ENCODE data around the gene NAV2.

The NAV2 gene

GRCh38 chr11:19917069-19917468, 204.4 kb downstream of the NAV2 start:
- Histone ChIP-seq H3K9me3 (ENCODE audit: control extremely low read depth in 1 of 5, control insufficient read depth in 4 of 5, insufficient read depth in 2 of 5, low read depth in 1 of 5, low read length in 4 of 5) (no peaks in the 10 kb centered on the region), H3K27ac (ENCODE audit: insufficient read depth in 1 of 2, low read depth in 1 of 2, low read length in 2 of 2, poor library complexity in 1 of 2, severe bottlenecking in 2 of 2) (no peak overlapping the region), H3K4me3 (ENCODE audit: control insufficient read depth in 1 of 7, extremely low read depth in 1 of 7, insufficient read depth in 4 of 7, low read depth in 2 of 7, low read length in 6 of 7) (no peak overlapping the region), H3K27me3 (replicated peaks in 2 of 5; ENCODE audit: control insufficient read depth in 4 of 5, insufficient read depth in 5 of 5, low read length in 4 of 5) (peaks cover 0 to 3% (median 0%) of the 10 kb centered on the region in 5 experiments), H3K4me1 (ENCODE audit: control extremely low read depth in 1 of 4, control insufficient read depth in 4 of 4, insufficient read depth in 4 of 4, low read length in 3 of 4) (no peaks in the 10 kb centered on the region), H3K36me3 (ENCODE audit: control insufficient read depth in 4 of 4, insufficient read depth in 4 of 4, low read length in 3 of 4) (no peaks in the 10 kb centered on the region)
- POLR2A ChIA-PET, result no interaction called here
- DNase-seq, result no peak
- CTCF ChIA-PET, result no interaction called here
- WGBS (ENCODE audit: insufficient coverage), result no CpG with 5 or more reads among the region's 1 CpG

- H3K4me1 ChIP-seq (ENCODE audit: control extremely low read depth in 1 of 4, control insufficient read depth in 4 of 4, insufficient read depth in 4 of 4, low read length in 3 of 4), result no peaks in the 10 kb centered on the region
- no peak for DNase-seq
- POLR2A ChIA-PET, result no interaction called here
- H3K36me3 ChIP-seq (ENCODE audit: control insufficient read depth in 4 of 4, insufficient read depth in 4 of 4, low read length in 3 of 4), result no peaks in the 10 kb centered on the region
- no peak overlapping the region for H3K4me3 ChIP-seq (ENCODE audit: control insufficient read depth in 1 of 7, extremely low read depth in 1 of 7, insufficient read depth in 4 of 7, low read depth in 2 of 7, low read length in 6 of 7)
- peaks cover 0 to 7% (median 0%) of the 10 kb centered on the region in 5 experiments for H3K27me3 ChIP-seq (replicated peaks in 2 of 5; ENCODE audit: control insufficient read depth in 4 of 5, insufficient read depth in 5 of 5, low read length in 4 of 5)
- 100% methylated on average over 3 of the region's 5 CpGs for WGBS (ENCODE audit: insufficient coverage)
- CTCF ChIA-PET, result interaction anchor here (1.1 kb wide), 1 partner anchor 17 kb away, joined by 4 read pairs; no protein-coding TSS in a partner anchor
- no peaks in the 10 kb centered on the region for H3K9me3 ChIP-seq (ENCODE audit: control extremely low read depth in 1 of 5, control insufficient read depth in 4 of 5, insufficient read depth in 2 of 5, low read depth in 1 of 5, low read length in 4 of 5)
- H3K27ac ChIP-seq (ENCODE audit: insufficient read depth in 1 of 2, low read depth in 1 of 2, low read length in 2 of 2, poor library complexity in 1 of 2, severe bottlenecking in 2 of 2), result no peak overlapping the region
Observed at GRCh38 chr11:19918302-19919049, 205.8 kb downstream of the NAV2 start.

- no peaks in the 10 kb centered on the region for H3K9me3 ChIP-seq (ENCODE audit: control extremely low read depth in 1 of 5, control insufficient read depth in 4 of 5, insufficient read depth in 2 of 5, low read depth in 1 of 5, low read length in 4 of 5)
- no peak overlapping the region for H3K4me3 ChIP-seq (ENCODE audit: control insufficient read depth in 1 of 7, extremely low read depth in 1 of 7, insufficient read depth in 4 of 7, low read depth in 2 of 7, low read length in 6 of 7)
- no peak for DNase-seq
- WGBS (ENCODE audit: insufficient coverage), result 98% methylated on average over 6 of the region's 7 CpGs
- ChIA-PET CTCF (interaction anchor here (1.1 kb wide), 1 partner anchor 16 kb away, joined by 4 read pairs; no protein-coding TSS in a partner anchor), POLR2A (no interaction called here)
- H3K27ac ChIP-seq (ENCODE audit: insufficient read depth in 1 of 2, low read depth in 1 of 2, low read length in 2 of 2, poor library complexity in 1 of 2, severe bottlenecking in 2 of 2), result no peak overlapping the region
- H3K36me3 ChIP-seq (ENCODE audit: control insufficient read depth in 4 of 4, insufficient read depth in 4 of 4, low read length in 3 of 4), result no peaks in the 10 kb centered on the region
- peaks cover 0 to 4% (median 0%) of the 10 kb centered on the region in 5 experiments for H3K27me3 ChIP-seq (replicated peaks in 2 of 5; ENCODE audit: control insufficient read depth in 4 of 5, insufficient read depth in 5 of 5, low read length in 4 of 5)
- H3K4me1 ChIP-seq (ENCODE audit: control extremely low read depth in 1 of 4, control insufficient read depth in 4 of 4, insufficient read depth in 4 of 4, low read length in 3 of 4), result no peaks in the 10 kb centered on the region
Observed at GRCh38 chr11:19919050-19919561, 206.5 kb downstream of the NAV2 start.

- H3K4me1 ChIP-seq (ENCODE audit: control extremely low read depth in 1 of 4, control insufficient read depth in 4 of 4, insufficient read depth in 4 of 4, low read length in 3 of 4), result no peaks in the 10 kb centered on the region
- no peaks in the 10 kb centered on the region for H3K9me3 ChIP-seq (ENCODE audit: control extremely low read depth in 1 of 5, control insufficient read depth in 4 of 5, insufficient read depth in 2 of 5, low read depth in 1 of 5, low read length in 4 of 5)
- DNase-seq, result no peak
- no peak overlapping the region for H3K4me3 ChIP-seq (ENCODE audit: control insufficient read depth in 1 of 7, extremely low read depth in 1 of 7, insufficient read depth in 4 of 7, low read depth in 2 of 7, low read length in 6 of 7)
- WGBS (ENCODE audit: insufficient coverage), result 71% methylated on average over 1 of the region's 2 CpGs
- POLR2A ChIA-PET, result no interaction called here
- CTCF ChIA-PET, result interaction anchor here (1.6 kb wide), 1 partner anchor 18 kb away, joined by 3 read pairs; no protein-coding TSS in a partner anchor
- H3K27ac ChIP-seq (ENCODE audit: insufficient read depth in 1 of 2, low read depth in 1 of 2, low read length in 2 of 2, poor library complexity in 1 of 2, severe bottlenecking in 2 of 2), result no peak overlapping the region
- H3K36me3 ChIP-seq (ENCODE audit: control insufficient read depth in 4 of 4, insufficient read depth in 4 of 4, low read length in 3 of 4), result no peaks in the 10 kb centered on the region
- peaks cover 0 to 4% (median 0%) of the 10 kb centered on the region in 5 experiments for H3K27me3 ChIP-seq (replicated peaks in 2 of 5; ENCODE audit: control insufficient read depth in 4 of 5, insufficient read depth in 5 of 5, low read length in 4 of 5)
Observed at GRCh38 chr11:19920982-19921381, 208.3 kb downstream of the NAV2 start.

- POLR2A ChIA-PET, result no interaction called here
- CTCF ChIA-PET, result interaction anchor here (0.7 to 1.8 kb wide), 2 partner anchors 14 to 28 kb away, joined by 3 to 5 read pairs; no protein-coding TSS in a partner anchor
- no peak overlapping the region for H3K27ac ChIP-seq (ENCODE audit: insufficient read depth in 1 of 2, low read depth in 1 of 2, low read length in 2 of 2, poor library complexity in 1 of 2, severe bottlenecking in 2 of 2)
- H3K4me3 ChIP-seq (ENCODE audit: control insufficient read depth in 1 of 7, extremely low read depth in 1 of 7, insufficient read depth in 4 of 7, low read depth in 2 of 7, low read length in 6 of 7), result no peak overlapping the region
- 83% methylated on average over 1 of the region's 3 CpGs for WGBS (ENCODE audit: insufficient coverage)
- H3K9me3 ChIP-seq (ENCODE audit: control extremely low read depth in 1 of 5, control insufficient read depth in 4 of 5, insufficient read depth in 2 of 5, low read depth in 1 of 5, low read length in 4 of 5), result no peaks in the 10 kb centered on the region
- DNase-seq, result no peak
- H3K27me3 ChIP-seq (replicated peaks in 2 of 5; ENCODE audit: control insufficient read depth in 4 of 5, insufficient read depth in 5 of 5, low read length in 4 of 5), result peaks cover 0 to 4% (median 0%) of the 10 kb centered on the region in 5 experiments
- no peaks in the 10 kb centered on the region for H3K36me3 ChIP-seq (ENCODE audit: control insufficient read depth in 4 of 4, insufficient read depth in 4 of 4, low read length in 3 of 4)
- H3K4me1 ChIP-seq (ENCODE audit: control extremely low read depth in 1 of 4, control insufficient read depth in 4 of 4, insufficient read depth in 4 of 4, low read length in 3 of 4), result no peaks in the 10 kb centered on the region
Observed at GRCh38 chr11:19921976-19922688, 209.5 kb downstream of the NAV2 start.

- Histone ChIP-seq H3K36me3 (ENCODE audit: control insufficient read depth in 4 of 4, insufficient read depth in 4 of 4, low read length in 3 of 4) (no peaks in the 10 kb centered on the region), H3K27me3 (replicated peaks in 2 of 5; ENCODE audit: control insufficient read depth in 4 of 5, insufficient read depth in 5 of 5, low read length in 4 of 5) (peaks cover 0 to 4% (median 0%) of the 10 kb centered on the region in 5 experiments), H3K27ac (ENCODE audit: insufficient read depth in 1 of 2, low read depth in 1 of 2, low read length in 2 of 2, poor library complexity in 1 of 2, severe bottlenecking in 2 of 2) (no peak overlapping the region), H3K9me3 (ENCODE audit: control extremely low read depth in 1 of 5, control insufficient read depth in 4 of 5, insufficient read depth in 2 of 5, low read depth in 1 of 5, low read length in 4 of 5) (no peaks in the 10 kb centered on the region), H3K4me3 (ENCODE audit: control insufficient read depth in 1 of 7, extremely low read depth in 1 of 7, insufficient read depth in 4 of 7, low read depth in 2 of 7, low read length in 6 of 7) (no peak overlapping the region), H3K4me1 (ENCODE audit: control extremely low read depth in 1 of 4, control insufficient read depth in 4 of 4, insufficient read depth in 4 of 4, low read length in 3 of 4) (no peaks in the 10 kb centered on the region)
- ChIA-PET CTCF (interaction anchor here (1.8 kb wide), 1 partner anchor 28 kb away, joined by 5 read pairs; no protein-coding TSS in a partner anchor), POLR2A (no interaction called here)
- WGBS (ENCODE audit: insufficient coverage), result 100% methylated on average over 2 of the region's 3 CpGs
- no peak for DNase-seq
Observed at GRCh38 chr11:19922689-19923035, 210.0 kb downstream of the NAV2 start.

- POLR2A ChIA-PET, result no interaction called here
- no peaks in the 10 kb centered on the region for H3K36me3 ChIP-seq (ENCODE audit: control insufficient read depth in 4 of 4, insufficient read depth in 4 of 4, low read length in 3 of 4)
- H3K27ac ChIP-seq (ENCODE audit: insufficient read depth in 1 of 2, low read depth in 1 of 2, low read length in 2 of 2, poor library complexity in 1 of 2, severe bottlenecking in 2 of 2), result no peak overlapping the region
- no peak for DNase-seq
- H3K4me1 ChIP-seq (ENCODE audit: control extremely low read depth in 1 of 4, control insufficient read depth in 4 of 4, insufficient read depth in 4 of 4, low read length in 3 of 4), result no peaks in the 10 kb centered on the region
- no peak overlapping the region for H3K4me3 ChIP-seq (ENCODE audit: control insufficient read depth in 1 of 7, extremely low read depth in 1 of 7, insufficient read depth in 4 of 7, low read depth in 2 of 7, low read length in 6 of 7)
- CTCF ChIA-PET, result no interaction called here
- WGBS (ENCODE audit: insufficient coverage), result no CpG with 5 or more reads among the region's 1 CpG
- H3K9me3 ChIP-seq (ENCODE audit: control extremely low read depth in 1 of 5, control insufficient read depth in 4 of 5, insufficient read depth in 2 of 5, low read depth in 1 of 5, low read length in 4 of 5), result no peaks in the 10 kb centered on the region
- peaks cover 0 to 4% (median 0%) of the 10 kb centered on the region in 5 experiments for H3K27me3 ChIP-seq (replicated peaks in 2 of 5; ENCODE audit: control insufficient read depth in 4 of 5, insufficient read depth in 5 of 5, low read length in 4 of 5)
Observed at GRCh38 chr11:19923626-19924025, 211.0 kb downstream of the NAV2 start.
